ENCODE measurements around the gene STAU1.
A peak's percentile ranks its signal among the peaks of the same experiment; 100 is the strongest.
"Not testable (repeated sequence)": the region's sequence is repeated elsewhere in the genome, so short reads cannot be mapped to it uniquely, and the experiment has no call there.

Gene STAU1

DNA sequence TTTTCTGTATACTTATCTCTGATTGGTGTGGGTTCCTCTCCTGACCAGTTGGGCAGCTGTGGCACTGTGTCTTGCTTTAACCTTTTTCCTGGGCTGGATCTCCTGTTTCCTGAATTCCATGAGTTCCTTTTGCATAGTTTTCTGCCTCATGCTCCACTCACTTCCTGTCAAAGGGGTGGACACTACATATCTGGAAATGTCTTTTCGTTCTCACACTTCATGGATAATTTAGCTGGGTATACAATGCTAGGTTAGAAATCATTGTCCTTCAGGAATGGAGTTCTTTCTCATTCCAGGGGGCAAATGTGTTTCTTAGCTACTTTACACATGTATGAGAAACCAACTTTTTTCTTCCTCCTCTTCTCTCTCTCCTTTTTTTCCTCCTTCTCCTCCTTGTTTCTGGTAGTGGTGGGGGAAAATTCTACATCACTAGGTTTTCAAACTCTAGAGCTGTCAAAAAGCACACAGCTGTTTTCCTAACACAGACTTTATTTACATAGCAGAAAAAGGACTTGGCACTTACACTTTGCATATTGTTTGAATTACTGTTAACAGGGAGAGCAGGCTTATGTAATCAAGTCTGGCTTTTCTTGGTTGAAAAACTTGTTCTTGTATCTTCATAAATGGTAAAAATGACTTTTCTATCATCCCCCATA lies 22.1 kb upstream of the STAU1 start:
- in situ Hi-C loops (cut with MboI; ENCODE audit: low sequenced_read_pairs, unreplicated experiment): no loop called here
- DNase-seq (ENCODE audit: low spot score): no peak
- TF ChIP-seq, protein P1, sequence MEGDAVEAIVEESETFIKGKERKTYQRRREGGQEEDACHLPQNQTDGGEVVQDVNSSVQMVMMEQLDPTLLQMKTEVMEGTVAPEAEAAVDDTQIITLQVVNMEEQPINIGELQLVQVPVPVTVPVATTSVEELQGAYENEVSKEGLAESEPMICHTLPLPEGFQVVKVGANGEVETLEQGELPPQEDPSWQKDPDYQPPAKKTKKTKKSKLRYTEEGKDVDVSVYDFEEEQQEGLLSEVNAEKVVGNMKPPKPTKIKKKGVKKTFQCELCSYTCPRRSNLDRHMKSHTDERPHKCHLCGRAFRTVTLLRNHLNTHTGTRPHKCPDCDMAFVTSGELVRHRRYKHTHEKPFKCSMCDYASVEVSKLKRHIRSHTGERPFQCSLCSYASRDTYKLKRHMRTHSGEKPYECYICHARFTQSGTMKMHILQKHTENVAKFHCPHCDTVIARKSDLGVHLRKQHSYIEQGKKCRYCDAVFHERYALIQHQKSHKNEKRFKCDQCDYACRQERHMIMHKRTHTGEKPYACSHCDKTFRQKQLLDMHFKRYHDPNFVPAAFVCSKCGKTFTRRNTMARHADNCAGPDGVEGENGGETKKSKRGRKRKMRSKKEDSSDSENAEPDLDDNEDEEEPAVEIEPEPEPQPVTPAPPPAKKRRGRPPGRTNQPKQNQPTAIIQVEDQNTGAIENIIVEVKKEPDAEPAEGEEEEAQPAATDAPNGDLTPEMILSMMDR (IDR thresholded peaks at IDR 0.05; ENCODE audit: borderline replicate concordance, control extremely low read depth, extremely low read depth, insufficient read depth, missing control alignments): no peak

DNA sequence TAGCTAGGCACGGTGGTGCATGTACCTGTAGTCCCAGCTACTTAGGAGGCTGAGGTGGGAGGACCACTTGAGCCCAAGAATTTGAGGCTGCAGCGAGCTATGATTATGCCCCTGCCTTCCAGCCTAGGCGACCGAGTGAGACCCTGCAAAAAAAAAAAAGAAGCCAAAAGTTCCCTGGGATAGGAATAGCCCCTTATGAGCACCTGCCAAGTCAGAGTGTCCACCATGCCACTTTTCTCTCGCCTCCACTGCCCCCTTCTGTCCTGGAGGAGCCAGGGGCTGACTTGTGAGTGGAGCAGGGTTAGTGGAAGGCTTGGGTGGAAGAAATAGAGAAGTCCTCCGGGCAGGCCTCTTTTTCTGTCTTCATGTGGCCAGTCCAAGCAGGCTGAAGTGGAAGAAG lies 18.9 kb upstream of the STAU1 start:
- TF ChIP-seq, protein P1 (IDR thresholded peaks at IDR 0.05; ENCODE audit: borderline replicate concordance, control extremely low read depth, extremely low read depth, insufficient read depth, missing control alignments): peak; percentile 35
- peak; percentile 45 for DNase-seq (ENCODE audit: low spot score)
- in situ Hi-C loops (cut with MboI; ENCODE audit: low sequenced_read_pairs, unreplicated experiment): no loop called here

DNA sequence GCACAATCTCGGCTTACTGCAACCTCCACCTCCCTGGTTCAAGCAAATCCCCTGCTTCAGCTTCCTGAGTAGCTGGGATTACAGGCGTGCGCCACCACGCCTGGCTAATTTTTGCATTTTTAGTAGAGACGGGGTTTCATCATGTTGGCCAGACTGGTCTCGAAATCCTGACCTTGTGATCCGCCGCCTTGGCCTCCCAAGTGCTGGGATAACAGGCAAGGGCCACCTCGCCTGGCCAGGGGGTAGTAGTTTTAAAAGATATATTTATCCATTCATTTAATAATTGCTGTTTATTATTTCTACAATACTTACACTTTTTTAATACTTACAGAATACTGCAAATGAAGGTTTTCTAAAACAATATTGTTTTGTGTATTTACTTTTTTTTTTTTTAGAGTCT lies 15.6 kb upstream of the STAU1 start:
- TF ChIP-seq, protein P1 (IDR thresholded peaks at IDR 0.05; ENCODE audit: borderline replicate concordance, control extremely low read depth, extremely low read depth, insufficient read depth, missing control alignments): no peak
- no peak for DNase-seq (ENCODE audit: low spot score)
- in situ Hi-C loops (cut with MboI; ENCODE audit: low sequenced_read_pairs, unreplicated experiment): no loop called here

DNA sequence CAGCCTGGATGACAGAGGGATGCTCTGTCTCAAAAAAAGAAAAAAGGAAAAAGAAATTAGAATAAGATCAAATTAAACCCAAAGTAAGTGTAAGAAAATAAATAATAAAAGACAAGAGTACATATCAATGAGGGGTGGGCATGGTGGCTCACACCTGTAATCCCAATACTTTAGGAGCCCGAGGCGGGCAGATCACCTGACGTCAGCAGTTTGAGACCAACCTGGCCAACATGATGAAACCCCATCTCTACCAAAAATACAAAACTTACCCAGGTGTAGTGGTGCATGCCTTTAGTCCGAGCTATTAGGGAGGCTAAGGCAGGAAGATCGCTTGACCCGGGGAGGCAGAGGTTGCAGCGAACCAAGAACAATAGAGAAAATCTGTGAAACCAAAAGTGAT lies 14.9 kb upstream of the STAU1 start:
- TF ChIP-seq, protein P1 (IDR thresholded peaks at IDR 0.05; ENCODE audit: borderline replicate concordance, control extremely low read depth, extremely low read depth, insufficient read depth, missing control alignments): no peak
- DNase-seq (ENCODE audit: low spot score): no peak
- in situ Hi-C loops (cut with MboI; ENCODE audit: low sequenced_read_pairs, unreplicated experiment): no loop called here

DNA sequence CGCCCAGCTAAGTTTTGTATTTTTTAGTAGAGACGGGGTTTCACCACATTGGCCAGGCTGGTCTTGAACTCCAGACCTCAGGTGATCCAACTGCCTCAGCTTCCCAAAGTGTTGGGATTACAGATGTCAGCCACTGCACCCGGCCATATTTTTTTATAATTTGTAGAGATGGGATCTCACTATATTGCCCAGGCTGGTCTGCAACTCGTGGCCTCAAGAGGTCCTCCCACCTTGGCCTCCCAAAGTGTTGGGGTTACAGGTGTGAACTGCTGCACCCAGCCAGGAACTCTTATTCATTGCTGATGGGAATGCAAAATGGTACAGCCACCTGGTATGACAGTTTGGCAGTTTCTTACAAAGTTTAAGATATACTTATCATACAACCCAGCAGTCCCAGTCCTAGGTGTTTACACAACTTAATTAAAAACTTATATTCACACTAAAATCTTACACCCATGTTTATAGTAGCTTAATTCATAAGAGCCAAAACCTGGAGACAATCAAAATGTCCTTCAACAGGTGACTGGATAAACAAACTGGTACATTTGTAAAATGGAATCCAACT lies 11.7 kb upstream of the STAU1 start:
- TF ChIP-seq, protein P1 (IDR thresholded peaks at IDR 0.05; ENCODE audit: borderline replicate concordance, control extremely low read depth, extremely low read depth, insufficient read depth, missing control alignments): no peak
- DNase-seq (ENCODE audit: low spot score): no peak
- in situ Hi-C loops (cut with MboI; ENCODE audit: low sequenced_read_pairs, unreplicated experiment): no loop called here

DNA sequence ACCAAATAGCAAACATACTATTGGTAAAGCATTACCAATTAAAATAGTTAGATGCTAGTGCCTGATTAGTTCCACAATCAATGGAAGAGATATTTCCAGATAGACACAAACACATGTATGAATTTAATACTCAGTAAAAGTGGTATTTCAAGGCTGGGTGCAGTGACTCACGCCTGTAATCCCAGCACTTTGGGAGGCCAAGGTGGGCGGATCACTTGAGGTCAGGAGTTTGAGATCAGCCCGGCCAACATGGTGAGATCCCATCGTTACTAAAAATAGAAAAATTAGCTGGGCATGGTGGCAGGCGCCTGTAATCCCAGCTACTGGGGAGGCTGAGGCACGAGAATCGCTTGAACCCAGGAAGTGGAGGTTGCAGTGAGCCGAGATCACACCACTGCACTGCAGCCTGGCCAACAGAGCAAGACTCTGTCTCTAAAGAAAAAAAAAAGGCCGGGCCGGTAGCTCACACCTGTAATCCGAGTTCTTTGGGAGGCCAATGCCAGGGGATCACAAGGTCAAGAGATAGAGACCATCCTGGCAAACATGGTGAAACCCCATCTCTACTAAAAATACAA lies 4.9 kb upstream of the STAU1 start:
- DNase-seq (ENCODE audit: low spot score); in situ Hi-C loops (cut with MboI; ENCODE audit: low sequenced_read_pairs, unreplicated experiment): not testable (repeated sequence)

DNA sequence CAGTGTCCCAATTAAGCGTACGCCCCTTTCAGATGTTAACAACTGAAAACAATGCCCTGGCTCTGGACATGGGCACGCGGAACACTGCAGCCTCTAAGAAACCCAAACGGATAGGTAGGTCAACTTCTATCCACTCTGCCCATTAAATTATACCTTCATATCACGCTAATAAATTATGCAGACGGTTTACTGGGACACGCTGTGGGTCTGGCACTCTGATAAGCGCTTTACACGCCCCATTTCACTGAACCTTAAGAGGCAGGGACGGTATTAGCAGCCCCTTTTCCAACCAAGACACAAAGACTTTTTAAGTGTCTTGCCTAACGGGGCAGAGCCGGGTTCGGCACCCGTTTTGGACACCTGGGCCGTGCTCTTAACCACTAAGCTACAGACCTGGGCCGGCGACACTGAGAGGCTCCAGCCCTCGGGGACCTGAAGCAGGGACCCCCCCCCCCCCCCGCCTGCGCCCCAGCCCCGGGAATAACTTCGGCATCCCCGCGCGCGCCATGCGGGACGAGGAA lies 744 bp downstream of the STAU1 start:
- in situ Hi-C loops (cut with MboI; ENCODE audit: low sequenced_read_pairs, unreplicated experiment): no loop called here
- TF ChIP-seq, protein P1 (IDR thresholded peaks at IDR 0.05; ENCODE audit: borderline replicate concordance, control extremely low read depth, extremely low read depth, insufficient read depth, missing control alignments): no peak
- peak; percentile 33 for DNase-seq (ENCODE audit: low spot score)
